ENCODE measurements around the gene TNNI3. TPM values are rescaled to one million over a fixed set of nuclear protein-coding genes. Genes with fewer than 3 reads are reported as not detected.

The TNNI3 gene
- total and polyA plus RNA-seq, 2 of the 4 experiments (the other 2 are of a cell fraction) = not detected

DNA sequence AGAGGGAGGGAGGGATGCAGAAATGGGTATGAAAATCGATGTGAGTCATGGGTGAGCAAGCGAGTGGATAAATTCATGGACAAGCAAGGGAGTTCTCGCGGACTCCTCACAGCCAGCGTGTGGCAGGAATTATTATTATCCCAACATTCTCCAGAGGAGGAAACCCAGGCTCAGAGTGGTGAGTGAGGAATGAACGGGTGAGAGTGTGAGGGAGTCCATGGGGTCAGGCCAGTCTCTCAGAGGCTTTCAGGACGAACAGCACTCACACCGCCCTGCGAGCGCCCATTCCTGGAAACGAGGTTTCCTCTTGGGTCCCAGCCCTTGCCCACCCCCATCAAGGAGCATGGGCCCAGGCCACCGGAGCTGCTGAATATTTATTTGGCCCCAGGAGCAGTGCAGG lies 15.2 kb upstream of the TNNI3 start:
- dilution Hi-C loops (cut with HindIII; ENCODE audit: low sequenced_read_pairs, unreplicated experiment) (no loop called here), in situ Hi-C loops (cut with MboI; ENCODE audit: low sequenced_read_pairs) (no loop called here), intact Hi-C loops (cut with micrococcal nuclease) (no loop called here)
- no TSS peak for BruUV-seq (replicated peaks)
- Histone ChIP-seq H3K27me3 (ENCODE audit: control insufficient read depth, insufficient read depth, low read length) (peaks cover 17% of the 10 kb centered on the region), H4K20me1 (ENCODE audit: insufficient read depth, low read length) (peaks cover 3% of the 10 kb centered on the region), H3K56ac (ENCODE audit: extremely low read depth, insufficient read depth, low read length) (no peak overlapping the region), H3K4ac (ENCODE audit: low read depth, low read length) (peak overlapping the region; percentile 8), H3K79me1 (ENCODE audit: low read depth in 1 of 2, low read length in 2 of 2) (no peaks in the 10 kb centered on the region), H2BK15ac (ENCODE audit: low read depth, low read length) (no peak overlapping the region), H4K8ac (ENCODE audit: low read depth in 2 of 2, low read length in 2 of 2) (peak overlapping the region in 1 of 2 experiments; percentile 49; a peak in 1 of 4 replicates), H3K23ac (ENCODE audit: low read depth, low read length) (no peak overlapping the region; the same call in 1 of the 2 replicates), H3K9ac (ENCODE audit: low read depth, low read length) (peak overlapping the region; percentile 4; the same call in 1 of the 2 replicates), H2BK20ac (ENCODE audit: low read depth, low read length) (no peak overlapping the region), H4K91ac (ENCODE audit: insufficient read depth, low read depth, low read length) (no peak overlapping the region), H2AFZ (replicated peaks; ENCODE audit: low read length, poor library complexity) (peak overlapping the region; percentile 91), H3K4me1 (ENCODE audit: control insufficient read depth, insufficient read depth, low read length) (peaks cover 4% of the 10 kb centered on the region; the same call in 1 of the 2 replicates), H3K4me3 (ENCODE audit: insufficient read depth, low read depth, low read length) (no peak overlapping the region), H3K4me2 (ENCODE audit: low read depth, low read length) (peak overlapping the region; percentile 68), H2BK120ac (ENCODE audit: low read depth, low read length) (no peak overlapping the region), H2BK5ac (ENCODE audit: low read depth, low read length, poor library complexity, severe bottlenecking) (no peak overlapping the region), H4K5ac (ENCODE audit: low read depth, low read length) (no peak overlapping the region), H2AK5ac (ENCODE audit: low read depth, low read length) (peak overlapping the region; percentile 23; the same call in 1 of the 2 replicates), H3K9me3 (ENCODE audit: control insufficient read depth, insufficient read depth, low read length) (no peaks in the 10 kb centered on the region), H3K36me3 (ENCODE audit: control insufficient read depth, insufficient read depth, low read length) (no peaks in the 10 kb centered on the region), H3K9me1 (ENCODE audit: insufficient read depth, low read length) (no peaks in the 10 kb centered on the region), H3K14ac (replicated peaks; ENCODE audit: low read depth, low read length) (no peak overlapping the region; the same call in 1 of the 2 replicates), H3K18ac (ENCODE audit: low read depth, low read length) (no peak overlapping the region), H2AK9ac (replicated peaks; ENCODE audit: low read depth, low read length, poor library complexity) (peak overlapping the region; percentile 78), H3K27ac (ENCODE audit: insufficient read depth, low read length) (no peak overlapping the region)
- DNase-seq = peak; percentile 75
- ChIA-PET CTCF (no interaction called here), POLR2A (ENCODE audit: unreplicated experiment) (no interaction called here)
- peak; percentile 70 for ATAC-seq (ENCODE audit: low read depth)
- WGBS, 2 experiments (ENCODE audit: extremely low coverage in 2 of 2, insufficient read length in 1 of 2) = no CpG with 5 or more reads among the region's 12 CpGs
- no peak for TF ChIP-seq ELK1 (IDR thresholded peaks at IDR 0.05; ENCODE audit: borderline replicate concordance, low read depth, low read length)
- 0 out of 2 replicates have a peak, but pooled peaks have one; percentile 24 for TF ChIP-seq FOS (IDR thresholded peaks at IDR 0.05; ENCODE audit: low read depth, low read length)
- no peak for TF ChIP-seq SMC3 (IDR thresholded peaks at IDR 0.05; ENCODE audit: low read depth, low read length)
- no peak for TF ChIP-seq RCOR1 (IDR thresholded peaks at IDR 0.05; ENCODE audit: insufficient replicate concordance, low read length)
- TF ChIP-seq CHD1 (IDR thresholded peaks at IDR 0.05; ENCODE audit: low read depth, low read length) = no peak
- no peak for TF ChIP-seq RFX5 (IDR thresholded peaks at IDR 0.05; ENCODE audit: low read depth, low read length)
- no peak for TF ChIP-seq CEBPB (IDR thresholded peaks at IDR 0.05; ENCODE audit: low read depth, low read length)
- no peak for TF ChIP-seq NFE2L2 (IDR thresholded peaks at IDR 0.05; ENCODE audit: low read depth, low read length)
- no peak for TF ChIP-seq USF2 (IDR thresholded peaks at IDR 0.05; ENCODE audit: low read depth, low read length)
- TF ChIP-seq, protein P1, sequence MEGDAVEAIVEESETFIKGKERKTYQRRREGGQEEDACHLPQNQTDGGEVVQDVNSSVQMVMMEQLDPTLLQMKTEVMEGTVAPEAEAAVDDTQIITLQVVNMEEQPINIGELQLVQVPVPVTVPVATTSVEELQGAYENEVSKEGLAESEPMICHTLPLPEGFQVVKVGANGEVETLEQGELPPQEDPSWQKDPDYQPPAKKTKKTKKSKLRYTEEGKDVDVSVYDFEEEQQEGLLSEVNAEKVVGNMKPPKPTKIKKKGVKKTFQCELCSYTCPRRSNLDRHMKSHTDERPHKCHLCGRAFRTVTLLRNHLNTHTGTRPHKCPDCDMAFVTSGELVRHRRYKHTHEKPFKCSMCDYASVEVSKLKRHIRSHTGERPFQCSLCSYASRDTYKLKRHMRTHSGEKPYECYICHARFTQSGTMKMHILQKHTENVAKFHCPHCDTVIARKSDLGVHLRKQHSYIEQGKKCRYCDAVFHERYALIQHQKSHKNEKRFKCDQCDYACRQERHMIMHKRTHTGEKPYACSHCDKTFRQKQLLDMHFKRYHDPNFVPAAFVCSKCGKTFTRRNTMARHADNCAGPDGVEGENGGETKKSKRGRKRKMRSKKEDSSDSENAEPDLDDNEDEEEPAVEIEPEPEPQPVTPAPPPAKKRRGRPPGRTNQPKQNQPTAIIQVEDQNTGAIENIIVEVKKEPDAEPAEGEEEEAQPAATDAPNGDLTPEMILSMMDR (conservative IDR thresholded peaks at IDR 0.05; ENCODE audit: low read depth, low read length) = peak; percentile 21; the same call in 1 of the 2 replicates
- no peak for TF ChIP-seq MXI1 (IDR thresholded peaks at IDR 0.05; ENCODE audit: borderline replicate concordance, low read depth, low read length)
- TF ChIP-seq MAFK (IDR thresholded peaks at IDR 0.05; ENCODE audit: low read depth, low read length) = no peak
- no peak for TF ChIP-seq MAZ (IDR thresholded peaks at IDR 0.05; ENCODE audit: borderline replicate concordance, low read depth, low read length)
- TF ChIP-seq BHLHE40 (IDR thresholded peaks at IDR 0.05; ENCODE audit: low read depth, low read length) = no peak
- no peak for TF ChIP-seq POLR2A (IDR thresholded peaks at IDR 0.05; ENCODE audit: low read depth, low read length)
- peak; percentile 24; the same call in 1 of the 2 replicates for TF ChIP-seq RAD21 (IDR thresholded peaks at IDR 0.05; ENCODE audit: low read length)
